HG02970 (cell line): ENCODE measurements around the gene LOXHD1.

Source experiments
- ATAC-seq: cut with Tn5 transposase; IDR thresholded peaks from one replicate; pipeline ENCODE4 v1.9.1; 2021; ENCODE audit warnings: mild to moderate bottlenecking, moderate library complexity, moderate number of reproducible peaks; ENCODE audit not compliant: unreplicated experiment, low FRiP score

Gene LOXHD1

GRCh38 chr18:46675112-46675511, 18.1 kb upstream of the LOXHD1 start:
- ATAC-seq = no peak

GRCh38 chr18:46672062-46672970, 15.3 kb upstream of the LOXHD1 start:
- ATAC-seq = no peak

- no peak for ATAC-seq
Observed at GRCh38 chr18:46668694-46669093, 11.7 kb upstream of the LOXHD1 start.

DNA sequence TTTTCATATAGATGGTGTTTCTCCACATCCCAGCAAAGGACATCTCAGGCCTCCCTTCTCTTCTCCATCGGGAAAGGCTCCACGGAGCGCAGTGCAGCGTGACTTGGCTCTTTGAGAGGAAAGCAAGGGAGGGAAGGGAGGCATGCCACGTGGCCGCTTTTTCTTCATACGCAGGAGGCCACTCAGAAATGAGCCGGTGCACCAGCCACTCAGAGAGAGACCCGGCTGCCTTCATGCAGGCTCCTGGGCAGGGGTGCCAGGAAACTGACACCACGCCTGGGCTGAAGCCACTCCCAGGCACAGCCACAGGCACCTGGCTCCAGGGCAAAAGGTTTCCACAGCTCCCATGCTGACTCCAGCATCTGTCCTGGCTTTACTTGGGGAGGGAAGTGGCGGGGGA, 11.1 kb upstream of the LOXHD1 start:
- ATAC-seq = no peak

- ATAC-seq = no peak
Observed at GRCh38 chr18:46663539-46663938, 6.5 kb upstream of the LOXHD1 start.

GRCh38 chr18:46660957-46661749, 4.1 kb upstream of the LOXHD1 start:
- ATAC-seq = no peak

DNA sequence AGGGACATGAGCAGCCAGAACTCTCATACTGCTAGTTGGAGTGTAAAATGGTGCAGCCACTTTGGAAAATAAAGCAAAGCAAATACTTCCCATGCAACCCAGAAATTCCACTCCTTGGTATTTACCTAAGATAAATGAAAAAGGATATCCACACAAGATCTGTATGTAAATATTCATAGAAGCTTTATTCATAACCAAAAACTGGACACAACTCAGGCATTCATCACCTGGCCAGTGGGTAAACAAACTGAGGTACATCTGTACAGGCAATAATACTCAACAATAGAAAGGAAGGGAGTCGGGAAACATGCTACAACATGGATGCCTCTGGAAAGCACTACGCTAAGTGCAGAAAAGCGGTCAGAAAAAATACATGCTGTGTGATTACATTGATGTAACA, 2.5 kb upstream of the LOXHD1 start:
- no peak for ATAC-seq

DNA sequence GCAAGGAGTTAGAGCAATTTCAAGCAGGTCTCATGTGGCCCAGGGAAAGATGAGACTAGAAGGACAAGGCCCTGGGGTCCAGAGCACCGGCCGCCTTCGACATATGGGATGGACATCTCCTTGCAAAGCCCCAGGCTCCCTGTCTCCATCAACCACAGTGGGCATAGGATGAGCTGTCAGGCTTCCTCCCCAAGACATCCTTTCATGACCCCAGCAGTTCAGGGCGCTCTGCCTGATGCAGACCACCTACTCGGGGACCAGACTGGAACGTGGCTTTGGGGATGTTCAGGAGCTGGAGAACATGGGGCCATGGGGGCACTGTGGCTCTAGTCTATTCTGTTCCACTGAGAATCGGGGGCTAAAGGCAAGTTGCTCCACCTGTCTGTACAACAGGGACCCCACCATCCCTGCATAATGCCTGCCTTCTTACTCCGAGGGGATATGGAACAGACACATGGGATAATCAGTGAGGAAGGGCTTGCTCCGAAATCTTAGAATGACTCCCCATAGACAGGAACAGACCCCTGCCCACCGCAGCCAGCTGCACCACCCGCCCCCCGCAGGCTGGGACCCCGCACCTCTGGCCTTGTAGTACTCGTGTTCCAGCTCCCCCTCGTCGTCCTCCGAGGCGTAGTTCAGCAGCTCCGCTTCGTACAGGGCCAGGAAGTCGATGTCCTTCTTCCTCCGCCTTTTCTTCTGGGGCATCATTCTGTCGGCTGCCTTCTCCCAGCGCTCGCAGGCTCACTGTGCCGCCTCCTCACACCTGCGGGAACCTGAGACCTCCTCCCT, 500 bp downstream of the LOXHD1 start:
- ATAC-seq = no peak

- no peak for ATAC-seq
Observed at GRCh38 chr18:46652372-46652771, 4.6 kb downstream of the LOXHD1 start.

DNA sequence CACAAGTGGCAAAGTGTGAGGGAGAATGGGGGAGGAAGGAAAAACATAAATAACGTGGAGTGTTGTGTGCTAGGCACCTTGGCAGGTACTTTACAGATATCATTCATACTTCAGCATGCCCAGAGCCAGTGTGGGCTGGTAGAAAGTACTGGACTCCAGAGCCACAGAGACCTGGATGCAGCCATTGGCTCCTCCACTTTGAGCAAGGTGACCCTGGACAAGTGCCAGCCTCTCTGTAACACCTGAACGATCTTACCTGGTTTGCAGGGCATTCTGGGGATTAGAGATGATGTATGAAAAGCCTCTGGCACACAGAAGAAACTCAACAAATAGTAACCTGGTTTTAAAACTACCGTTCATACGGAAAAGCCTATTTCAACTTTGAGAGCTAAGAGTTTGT, 6.3 kb downstream of the LOXHD1 start:
- ATAC-seq = no peak

DNA sequence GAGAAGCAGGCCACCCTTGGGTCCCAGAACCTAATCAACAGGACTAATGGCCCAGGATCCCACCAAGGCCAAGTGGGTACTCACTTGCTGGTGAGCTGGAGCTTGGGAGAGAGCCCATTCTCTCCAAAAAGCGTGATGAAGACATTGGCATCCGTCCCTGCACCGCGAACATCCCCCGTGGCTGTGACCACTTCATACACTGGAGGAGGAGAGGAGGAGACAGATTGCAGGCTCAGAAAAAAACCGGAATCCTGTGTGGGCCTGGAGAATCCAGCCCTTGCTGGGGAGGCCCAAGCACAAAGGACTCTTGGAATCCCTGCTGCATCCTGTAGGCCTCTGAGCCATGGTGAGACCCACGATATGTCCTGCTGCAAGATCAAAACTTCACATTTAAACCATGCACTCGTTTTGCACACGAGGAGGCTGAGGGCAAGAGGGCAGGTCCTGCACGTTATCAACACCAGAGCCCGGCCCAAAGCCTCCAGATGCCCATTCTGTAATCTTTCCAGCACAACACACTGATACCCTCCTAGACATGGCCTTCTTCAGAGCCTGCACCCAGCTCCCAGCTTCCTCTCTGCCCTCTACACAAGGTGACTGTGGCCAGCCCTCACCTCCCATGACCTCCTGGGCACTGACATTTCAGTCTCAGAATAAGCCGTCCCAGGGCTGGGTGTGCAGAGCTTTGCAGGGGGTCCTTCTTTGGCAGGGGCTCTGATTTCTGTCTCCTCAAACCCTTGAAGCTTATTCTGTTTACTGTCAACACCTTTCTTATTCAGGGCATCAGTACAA, 7.8 kb downstream of the LOXHD1 start:
- no peak for ATAC-seq

GRCh38 chr18:46646468-46646867, 10.6 kb downstream of the LOXHD1 start:
- no peak for ATAC-seq

DNA sequence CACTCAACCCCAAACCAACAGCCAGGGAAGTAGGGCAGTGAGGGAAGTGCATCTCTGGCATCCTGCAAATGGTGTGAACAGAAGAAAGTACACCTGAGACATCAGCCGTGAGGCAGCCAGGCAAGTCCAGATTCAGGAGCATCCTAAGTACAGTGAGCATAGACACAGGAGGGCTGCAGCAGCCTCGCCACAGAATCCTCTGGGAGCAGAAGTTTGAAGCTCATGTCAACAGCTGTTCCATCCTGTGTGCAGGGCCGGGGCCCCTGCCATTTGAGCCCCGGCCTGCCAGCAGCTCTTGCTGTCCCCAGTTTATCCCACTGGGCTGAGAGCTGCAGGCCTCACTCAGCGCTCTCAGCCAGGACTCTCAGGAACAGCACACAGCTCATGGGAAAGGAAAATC, 14.5 kb downstream of the LOXHD1 start:
- no peak for ATAC-seq

GRCh38 chr18:46641917-46642316, 15.1 kb downstream of the LOXHD1 start:
- no peak for ATAC-seq

GRCh38 chr18:46639386-46639785, 17.6 kb downstream of the LOXHD1 start:
- no peak for ATAC-seq

GRCh38 chr18:46636040-46636630, 20.9 kb downstream of the LOXHD1 start:
- no peak for ATAC-seq

DNA sequence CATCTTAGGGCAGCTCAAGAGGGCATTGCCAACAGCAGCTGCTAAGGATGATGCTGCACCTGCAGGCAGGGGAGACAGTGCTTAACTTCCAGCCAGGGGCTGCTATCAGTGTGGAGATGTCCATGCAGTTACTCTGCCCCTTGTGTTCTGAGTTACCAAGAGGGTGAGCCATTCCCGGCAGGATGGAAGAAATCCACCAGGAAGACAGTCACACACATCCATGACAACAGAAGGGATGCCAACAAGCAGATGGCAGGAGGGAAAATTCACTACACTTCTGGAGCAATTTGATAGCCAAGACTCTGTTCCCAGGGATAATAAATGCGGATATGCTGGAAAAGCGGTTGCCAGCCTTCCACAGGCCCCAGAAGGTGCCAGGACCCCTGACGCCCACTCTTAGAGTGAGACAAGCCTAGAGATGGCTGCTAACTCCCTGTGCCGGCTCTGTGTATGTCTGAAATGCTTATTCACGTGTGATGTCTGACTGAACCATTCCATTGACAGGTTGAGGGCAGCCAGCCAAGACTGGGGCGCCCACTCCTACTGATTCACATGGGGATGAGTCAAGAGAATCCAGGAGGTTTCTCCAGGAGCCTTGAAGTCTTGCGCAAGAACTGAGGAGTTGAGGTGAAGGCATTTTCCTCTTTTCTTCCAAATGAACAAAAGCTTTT, 24.5 kb downstream of the LOXHD1 start:
- ATAC-seq = no peak

GRCh38 chr18:46630991-46631390, 26.0 kb downstream of the LOXHD1 start:
- ATAC-seq = no peak

DNA sequence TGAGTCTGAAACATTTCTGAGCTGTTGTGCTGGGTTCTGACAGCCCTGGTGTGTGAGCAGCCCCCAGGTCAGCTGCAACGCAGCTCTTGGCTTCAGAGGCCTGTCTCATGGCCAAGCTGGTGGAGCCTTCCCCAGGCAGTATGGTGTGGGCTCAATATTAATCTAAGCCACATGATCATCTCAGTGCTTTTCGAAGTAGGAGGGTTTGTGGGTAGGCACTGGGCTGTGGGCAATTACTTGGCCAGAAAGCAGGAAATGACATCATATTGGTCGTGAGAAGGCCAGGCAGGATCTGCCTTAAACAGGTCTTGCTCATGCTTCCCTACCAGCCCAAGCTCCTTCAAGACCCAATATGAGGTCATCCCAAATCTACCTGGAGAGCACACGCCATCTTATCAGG, 26.9 kb downstream of the LOXHD1 start:
- ATAC-seq = no peak
